HepG2 (cell line): ENCODE data around the gene GSPT1. TPM values are rescaled to one million over a fixed set of nuclear protein-coding genes. Genes with fewer than 3 reads are reported as not detected.

Experiments used
- ATF1 ChIP-seq: IDR thresholded peaks from 2 replicates; pipeline ENCODE4 v1.6.1; 2016; ENCODE audit warnings: mild to moderate bottlenecking, control low read depth
- CBFB ChIP-seq: sonication (generic); formaldehyde crosslinking; IDR thresholded peaks from 2 replicates; pipeline ENCODE4 v1.4.0; 2020; ENCODE audit warnings: missing genetic modification reagents
- CEBPG ChIP-seq: IDR thresholded peaks from 2 replicates; pipeline ENCODE4 v1.6.1; 2016
- ELF1 ChIP-seq: sonication (generic); formaldehyde crosslinking; IDR thresholded peaks from 2 replicates; pipeline ENCODE4 v1.4.0; 2020; ENCODE audit warnings: missing genetic modification reagents
- ETV5 ChIP-seq: IDR thresholded peaks from 2 replicates; pipeline ENCODE4 v1.6.1; 2018; ENCODE audit warnings: missing biosample characterization, missing genetic modification reagents, inconsistent platforms, borderline replicate concordance
- IRF1 ChIP-seq: sonication (generic); formaldehyde crosslinking; IDR thresholded peaks from 2 replicates; pipeline ENCODE4 v1.4.0; 2020; ENCODE audit warnings: low read depth, mild to moderate bottlenecking, missing genetic modification reagents
- ISX ChIP-seq: sonication (generic); formaldehyde crosslinking; conservative IDR thresholded peaks from 2 replicates; pipeline ENCODE4 v1.5.0; 2020; ENCODE audit warnings: missing genetic modification reagents
- KDM5A ChIP-seq: fragments of 200-600 bp; sonication (generic); IDR thresholded peaks from 2 replicates; pipeline ENCODE4 v1.7.0; 2018; ENCODE audit warnings: antibody characterized with exemption, mild to moderate bottlenecking, low read length, borderline replicate concordance
- MEIS1 ChIP-seq: sonication (generic); formaldehyde crosslinking; IDR thresholded peaks from 2 replicates; pipeline ENCODE4 v1.9.0; 2021; ENCODE audit warnings: mild to moderate bottlenecking, missing genetic modification reagents, moderate library complexity, borderline replicate concordance
- NFE2L2 ChIP-seq: fragments of 150-350 bp; IDR thresholded peaks from 2 replicates; pipeline ENCODE4 v1.6.1; 2014; ENCODE audit warnings: low read length
- RBM39 ChIP-seq: fragments of 200-400 bp; formaldehyde crosslinking; IDR thresholded peaks from one replicate; pipeline ENCODE4 v1.6.1; 2018; ENCODE audit warnings: antibody characterized with exemption, mild to moderate bottlenecking, low read depth, low read length; ENCODE audit not compliant: poor library complexity, severe bottlenecking
- RELA ChIP-seq: sonication (generic); formaldehyde crosslinking; IDR thresholded peaks from 2 replicates; pipeline ENCODE4 v1.4.0; 2020; ENCODE audit warnings: missing genetic modification reagents
- SATB2 ChIP-seq: sonication (generic); formaldehyde crosslinking; IDR thresholded peaks from 2 replicates; pipeline ENCODE4 v1.5.0; 2020; ENCODE audit warnings: missing genetic modification reagents
- SKI ChIP-seq: fragments of 450-650 bp; IDR thresholded peaks from one replicate; pipeline ENCODE4 v1.6.1; 2018; ENCODE audit warnings: mild to moderate bottlenecking; ENCODE audit not compliant: partially characterized antibody
- TEF ChIP-seq: sonication (generic); formaldehyde crosslinking; IDR thresholded peaks from 2 replicates; pipeline ENCODE4 v1.5.0; 2020; ENCODE audit warnings: missing genetic modification reagents
- TOE1 ChIP-seq: sonication (generic); formaldehyde crosslinking; IDR thresholded peaks from 2 replicates; pipeline ENCODE4 v1.4.0; 2020; ENCODE audit warnings: mild to moderate bottlenecking, missing genetic modification reagents
- ZBTB42 ChIP-seq: sonication (generic); formaldehyde crosslinking; IDR thresholded peaks from 2 replicates; pipeline ENCODE4 v1.5.0; 2020; ENCODE audit warnings: mild to moderate bottlenecking, missing genetic modification reagents
- ZFX ChIP-seq: sonication (generic); formaldehyde crosslinking; IDR thresholded peaks from 2 replicates; pipeline ENCODE4 v1.4.0; 2020; ENCODE audit warnings: mild to moderate bottlenecking, low read depth, missing genetic modification reagents, moderate library complexity
- ZNF34 ChIP-seq: sonication (generic); formaldehyde crosslinking; IDR thresholded peaks from 2 replicates; pipeline ENCODE4 v1.4.0; 2020; ENCODE audit warnings: mild to moderate bottlenecking, missing genetic modification reagents, borderline replicate concordance
- ZNF496 ChIP-seq: sonication (generic); formaldehyde crosslinking; IDR thresholded peaks from 2 replicates; pipeline ENCODE4 v1.8.1; 2023; ENCODE audit warnings: mild to moderate bottlenecking, moderate library complexity, missing genetic modification reagents; ENCODE audit not compliant: insufficient replicate concordance
- ZNF547 ChIP-seq: sonication (generic); formaldehyde crosslinking; IDR thresholded peaks from 2 replicates; pipeline ENCODE4 v1.5.1; 2020; ENCODE audit warnings: mild to moderate bottlenecking, missing genetic modification reagents
- ZNF616 ChIP-seq: sonication (generic); formaldehyde crosslinking; IDR thresholded peaks from 2 replicates; pipeline ENCODE4 v1.5.0; 2020; ENCODE audit warnings: low read depth, mild to moderate bottlenecking, missing genetic modification reagents
- ZNF674 ChIP-seq: sonication (generic); formaldehyde crosslinking; IDR thresholded peaks from 2 replicates; pipeline ENCODE4 v1.5.0; 2020; ENCODE audit warnings: low read depth, mild to moderate bottlenecking, missing genetic modification reagents
- ZNF83 ChIP-seq: sonication (generic); formaldehyde crosslinking; IDR thresholded peaks from 2 replicates; pipeline ENCODE4 v1.4.0; 2020; ENCODE audit warnings: missing genetic modification reagents, mild to moderate bottlenecking, borderline replicate concordance
- polyA plus RNA-seq, 8 experiments: library from polyadenylated mRNA; depleted of rRNA in 3 of 8; stranded (reverse) in 7 of 8; unstranded in 1 of 8; fragments of >200 nt; fragmentation: Illumina TruSeq in 4 of 8; extraction: Trizol in 4 of 8; gene quantifications; 2 replicates each; pipeline versions ENCODE4 v1.2.1 to v1.2.3, GENCODE V29; 2011 to 2016; ENCODE audit warnings: low read depth in 4 of 8, missing spikeins in 1 of 8, mixed read lengths in 1 of 8; ENCODE audit not compliant: insufficient read depth in 1 of 8
- total RNA-seq, 5 experiments: library from RNA; depleted of rRNA; stranded (reverse); fragments of >200 nt; fragmentation: Illumina TruSeq; extraction: Trizol; gene quantifications; 2 replicates each; pipeline ENCODE4 v1.2.3, GENCODE V29; 2016; ENCODE audit warnings: low read depth in 1 of 5
- TF ChIP-seq, protein P1 (sequence below), 2 experiments: sonication (generic) in 1 of 2; formaldehyde crosslinking in 1 of 2; IDR thresholded peaks; 2 replicates each; pipeline versions ENCODE4 v1.5.1 to v1.6.1; 2011 to 2020; ENCODE audit warnings: borderline replicate concordance in 1 of 2, low read depth in 1 of 2, low read length in 1 of 2, mild to moderate bottlenecking in 1 of 2, missing genetic modification reagents in 1 of 2, moderate library complexity in 1 of 2
- TF ChIP-seq, protein P2 (sequence below): sonication (generic); formaldehyde crosslinking; conservative IDR thresholded peaks from 2 replicates; pipeline ENCODE4 v1.4.0; 2020; ENCODE audit warnings: missing genetic modification reagents

The GSPT1 gene
- total and polyA plus RNA-seq, 2 of the 13 experiments (the other 11 are each of a cell fraction or from before 2014, with no cell fraction given) = 120 to 316 TPM

DNA sequence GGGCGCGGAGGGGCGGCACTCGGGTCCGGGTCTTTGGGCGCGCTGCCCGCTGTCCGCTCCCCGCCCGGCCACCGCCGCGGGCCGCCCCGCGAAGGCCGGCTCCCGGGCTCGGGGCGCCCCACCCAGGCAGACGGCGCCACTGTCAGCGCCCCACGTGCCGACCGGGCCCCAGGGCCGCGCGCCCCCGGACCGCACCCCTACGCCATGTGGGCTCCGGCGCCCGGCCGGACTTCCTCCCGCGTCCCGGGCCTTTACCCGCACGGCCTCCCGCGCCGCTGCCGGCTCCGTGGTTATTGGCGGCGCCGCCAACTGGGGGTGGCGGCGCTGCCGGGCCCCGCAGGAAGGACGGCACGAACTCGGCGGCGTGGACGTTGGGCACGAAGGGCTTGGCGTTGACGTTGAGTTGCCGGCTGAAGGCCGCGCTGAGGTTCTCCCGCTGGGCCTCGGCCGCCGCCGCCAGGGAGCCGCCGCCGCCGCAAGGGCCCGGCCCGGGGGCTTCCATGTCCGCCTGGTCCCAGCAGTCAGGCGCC is 577 bp downstream of the GSPT1 start (continued):
- TF ChIP-seq, protein P1, sequence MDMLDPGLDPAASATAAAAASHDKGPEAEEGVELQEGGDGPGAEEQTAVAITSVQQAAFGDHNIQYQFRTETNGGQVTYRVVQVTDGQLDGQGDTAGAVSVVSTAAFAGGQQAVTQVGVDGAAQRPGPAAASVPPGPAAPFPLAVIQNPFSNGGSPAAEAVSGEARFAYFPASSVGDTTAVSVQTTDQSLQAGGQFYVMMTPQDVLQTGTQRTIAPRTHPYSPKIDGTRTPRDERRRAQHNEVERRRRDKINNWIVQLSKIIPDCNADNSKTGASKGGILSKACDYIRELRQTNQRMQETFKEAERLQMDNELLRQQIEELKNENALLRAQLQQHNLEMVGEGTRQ (IDR thresholded peaks at IDR 0.05; ENCODE audit: low read depth, low read length) = no peak
- TF ChIP-seq, protein P1 (CRISPR knock-in tag; IDR thresholded peaks at IDR 0.05; ENCODE audit: borderline replicate concordance) = no peak
- TF ChIP-seq CBFB (CRISPR knock-in tag) (no peak), KDM5A (no peak), RBM39 (no peak), ZNF616 (CRISPR knock-in tag) (no peak), ZNF674 (CRISPR knock-in tag) (no peak; the same call in 1 of the 2 replicates), ELF1 (CRISPR knock-in tag) (no peak), ZNF547 (no peak; the same call in 1 of the 2 replicates), IRF1 (CRISPR knock-in tag) (no peak), ATF1 (no peak), SATB2 (CRISPR knock-in tag) (no peak), CEBPG (no peak), SKI (no peak), ZNF496 (CRISPR knock-in tag) (no peak), MEIS1 (CRISPR knock-in tag) (no peak), ETV5 (0 out of 2 replicates have a peak, but pooled peaks have one; percentile 2), ZBTB42 (CRISPR knock-in tag) (peak; percentile 35; the same call in 1 of the 2 replicates), ZNF83 (no peak), RELA (CRISPR knock-in tag) (no peak), ISX (CRISPR knock-in tag) (no peak), TOE1 (CRISPR knock-in tag) (no peak), NFE2L2 (no peak), ZNF34 (CRISPR knock-in tag) (no peak), TEF (no peak; the same call in 1 of the 2 replicates), ZFX (CRISPR knock-in tag) (peak; percentile 68; the same call in 1 of the 2 replicates)
- TF ChIP-seq, protein P2, sequence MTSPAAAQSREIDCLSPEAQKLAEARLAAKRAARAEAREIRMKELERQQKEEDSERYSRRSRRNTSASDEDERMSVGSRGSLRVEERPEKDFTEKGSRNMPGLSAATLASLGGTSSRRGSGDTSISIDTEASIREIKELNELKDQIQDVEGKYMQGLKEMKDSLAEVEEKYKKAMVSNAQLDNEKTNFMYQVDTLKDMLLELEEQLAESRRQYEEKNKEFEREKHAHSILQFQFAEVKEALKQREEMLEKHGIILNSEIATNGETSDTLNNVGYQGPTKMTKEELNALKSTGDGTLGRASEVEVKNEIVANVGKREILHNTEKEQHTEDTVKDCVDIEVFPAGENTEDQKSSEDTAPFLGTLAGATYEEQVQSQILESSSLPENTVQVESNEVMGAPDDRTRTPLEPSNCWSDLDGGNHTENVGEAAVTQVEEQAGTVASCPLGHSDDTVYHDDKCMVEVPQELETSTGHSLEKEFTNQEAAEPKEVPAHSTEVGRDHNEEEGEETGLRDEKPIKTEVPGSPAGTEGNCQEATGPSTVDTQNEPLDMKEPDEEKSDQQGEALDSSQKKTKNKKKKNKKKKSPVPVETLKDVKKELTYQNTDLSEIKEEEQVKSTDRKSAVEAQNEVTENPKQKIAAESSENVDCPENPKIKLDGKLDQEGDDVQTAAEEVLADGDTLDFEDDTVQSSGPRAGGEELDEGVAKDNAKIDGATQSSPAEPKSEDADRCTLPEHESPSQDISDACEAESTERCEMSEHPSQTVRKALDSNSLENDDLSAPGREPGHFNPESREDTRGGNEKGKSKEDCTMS (CRISPR knock-in tag) = no peak
